GM12878 (cell line): Measurements from ENCODE around the gene DNAH5. TPM values are rescaled to one million over a fixed set of nuclear protein-coding genes. Genes with fewer than 3 reads are reported as not detected.

Source experiments
- ATAC-seq: fragments of 200-7000 bp; cut with Tn5 transposase; 3 replicates; pipeline ENCODE4 v1.9.1; 2020; ENCODE audit warnings: mild to moderate bottlenecking, moderate library complexity
- BruUV-seq: library from RNA; stranded (reverse); fragments of 400-500 nt; replicated peaks from 2 replicates; lab custom pipeline; 2021; lab: Mats Ljungman, UMichigan
- CTCF ChIA-PET: fragments of 300-600 bp; sonication (Branson Sonifier 250); formaldehyde crosslinking; extraction: SDS; loops from one replicate; lab custom pipeline; 2021; ENCODE audit warnings: inconsistent platforms; lab: Yijun Ruan, JAX
- POLR2A ChIA-PET: fragments of 350-600 bp; formaldehyde crosslinking; extraction: SDS; loops from one replicate; lab custom pipeline; 2021; ENCODE audit warnings: inconsistent platforms; lab: Charles Lee
- RAD21 ChIA-PET: fragments of 300-600 bp; sonication (Branson Sonifier 250); formaldehyde crosslinking; loops from one replicate; lab custom pipeline; 2023; ENCODE audit warnings: antibody characterized with exemption; ENCODE audit not compliant: unreplicated experiment; lab: Charles Lee
- SMC1A ChIA-PET: fragments of 300-600 bp; sonication (Branson Sonifier 250); formaldehyde crosslinking; loops from one replicate; lab custom pipeline; 2023; ENCODE audit not compliant: unreplicated experiment, uncharacterized antibody; lab: Charles Lee
- DNase-seq: peaks from one replicate; pipeline ENCODE4 v3.0.0-alpha.2; 2011; ENCODE audit warnings: low read depth, low spot score
- FAIRE-seq: peaks from 3 replicates; lab custom pipeline; 2011; peaks lifted over from hg19 to GRCh38; lab: Jason Lieb, UNC
- H2AFZ ChIP-seq: 2 replicates; pipeline ENCODE4 v1.6.0; 2011; ENCODE audit warnings: low read depth, low read length, control low read depth; ENCODE audit not compliant: control insufficient read depth
- H3K27ac ChIP-seq: 2 replicates; pipeline ENCODE4 v1.5.1; 2011; ENCODE audit warnings: control low read depth; ENCODE audit not compliant: control insufficient read depth, insufficient read depth
- H3K27me3 ChIP-seq, 2 experiments: replicated peaks in 1 of 2; 2 replicates each; pipeline versions ENCODE4 v1.6.0 to v1.6.1; 2011; ENCODE audit warnings: low read length in 1 of 2; ENCODE audit not compliant: control insufficient read depth in 2 of 2, insufficient read depth in 2 of 2
- H3K36me3 ChIP-seq, 2 experiments: 2 replicates each; pipeline ENCODE4 v1.5.1; 2011; ENCODE audit warnings: low read length in 1 of 2; ENCODE audit not compliant: control insufficient read depth in 2 of 2, insufficient read depth in 2 of 2
- H3K4me1 ChIP-seq: 2 replicates; pipeline ENCODE4 v1.6.1; 2011; ENCODE audit warnings: mild to moderate bottlenecking, low read length, moderate library complexity, mixed read lengths; ENCODE audit not compliant: control insufficient read depth, insufficient read depth
- H3K4me2 ChIP-seq: 2 replicates; pipeline ENCODE4 v1.6.0; 2011; ENCODE audit warnings: control low read depth; ENCODE audit not compliant: control insufficient read depth, insufficient read depth
- H3K4me3 ChIP-seq: fragments of 200-600 bp; sonication (generic); 2 replicates; pipeline ENCODE4 v1.5.1; 2016
- H3K79me2 ChIP-seq: 2 replicates; pipeline ENCODE4 v1.6.0; 2011; ENCODE audit warnings: low read length; ENCODE audit not compliant: control insufficient read depth, insufficient read depth
- H3K9ac ChIP-seq: 2 replicates; pipeline ENCODE4 v1.8.0; 2011; ENCODE audit warnings: low read length, control low read depth, mixed read lengths; ENCODE audit not compliant: control insufficient read depth, insufficient read depth
- H3K9me3 ChIP-seq: replicated peaks from 3 replicates; pipeline ENCODE4 v1.5.1; 2011; ENCODE audit warnings: mild to moderate bottlenecking, low read length; ENCODE audit not compliant: control insufficient read depth, insufficient read depth
- H4K20me1 ChIP-seq: 2 replicates; pipeline ENCODE4 v1.6.0; 2011; ENCODE audit not compliant: control insufficient read depth, insufficient read depth
- BCL11A ChIP-seq: IDR thresholded peaks from 2 replicates; pipeline ENCODE4 v1.6.1; 2011; ENCODE audit warnings: low read depth, low read length
- CBX5 ChIP-seq: sonication (generic); IDR thresholded peaks from 2 replicates; pipeline ENCODE4 v1.6.1; 2016; ENCODE audit warnings: low read depth, moderate library complexity, mild to moderate bottlenecking, inconsistent platforms
- CREB1 ChIP-seq: IDR thresholded peaks from 2 replicates; pipeline ENCODE4 v1.6.1; 2012; ENCODE audit warnings: low read depth, mild to moderate bottlenecking, inconsistent platforms
- IKZF2 ChIP-seq, 2 experiments: fragments of 450-650 bp; IDR thresholded peaks; 2 replicates each; pipeline ENCODE4 v1.6.1; 2017; ENCODE audit warnings: mild to moderate bottlenecking in 2 of 2, moderate library complexity in 2 of 2
- NFIC ChIP-seq: IDR thresholded peaks from 2 replicates; pipeline ENCODE4 v1.6.1; 2012; ENCODE audit warnings: low read depth, mild to moderate bottlenecking, inconsistent platforms, low read length, moderate library complexity
- NR2C1 ChIP-seq: fragments of 450-650 bp; IDR thresholded peaks from 2 replicates; pipeline ENCODE4 v1.6.1; 2017; ENCODE audit warnings: antibody characterized with exemption, mild to moderate bottlenecking, moderate library complexity
- NR2F1 ChIP-seq: fragments of 450-650 bp; conservative IDR thresholded peaks from 2 replicates; pipeline ENCODE4 v1.6.1; 2017; ENCODE audit warnings: mild to moderate bottlenecking
- PRDM15 ChIP-seq: fragments of 450-650 bp; formaldehyde crosslinking; IDR thresholded peaks from 2 replicates; pipeline ENCODE4 v1.4.0; 2020; ENCODE audit warnings: mild to moderate bottlenecking, moderate library complexity
- REST ChIP-seq: IDR thresholded peaks from 2 replicates; pipeline ENCODE4 v1.6.1; 2012; ENCODE audit warnings: mild to moderate bottlenecking, low read depth, low read length
- SMAD1 ChIP-seq: fragments of 450-650 bp; IDR thresholded peaks from 2 replicates; pipeline ENCODE4 v1.6.1; 2018; ENCODE audit warnings: mild to moderate bottlenecking, low read depth; ENCODE audit not compliant: partially characterized antibody
- SREBF1 ChIP-seq: IDR thresholded peaks from 2 replicates; pipeline ENCODE4 v1.6.1; 2012; ENCODE audit warnings: mild to moderate bottlenecking, low read length
- WGBS: methylation state at CpG from one replicate; pipeline ENCODE4 v1.1.6; 2016; ENCODE audit warnings: low lambda C conversion rate; ENCODE audit not compliant: insufficient replicate concordance, insufficient coverage; ENCODE audit errors: missing lambda C conversion rate; 5-methylcytosine and 5-hydroxymethylcytosine counted together
- in situ Hi-C: fragments of 300-500 bp; cut with MboI; formaldehyde crosslinking; loops from 9 replicates; pipeline ENCODE4 v1.14.3; 2018; ENCODE audit warnings: mixed read lengths
- intact Hi-C: fragments of 100-400 bp; cut with micrococcal nuclease; formaldehyde crosslinking; loops from one replicate; pipeline ENCODE4 v1.14.2; 2022; ENCODE audit not compliant: unreplicated experiment
- polyA plus RNA-seq, 11 experiments: library from polyadenylated mRNA; depleted of rRNA in 4 of 11; unstranded in 6 of 11; stranded (reverse) in 5 of 11; fragments of >200 nt; fragmentation: Nextera tagmentation in 4 of 11; fragmentation: Illumina TruSeq in 1 of 11; extraction: Ambion mirVana in 4 of 11; extraction: Trizol in 1 of 11; gene quantifications; 1 replicate in 1 of 11; 2 replicates in 10 of 11; pipeline versions ENCODE4 v1.2.1 to v1.2.3, GENCODE V29; 2011 to 2016; ENCODE audit warnings: inconsistent platforms in 2 of 11, missing spikeins in 2 of 11, low read depth in 1 of 11
- total RNA-seq, 4 experiments: library from RNA; depleted of rRNA in 3 of 4; stranded (reverse); fragments of >200 nt in 3 of 4; fragmentation: Illumina TruSeq in 1 of 4; extraction: Trizol in 1 of 4; gene quantifications; 2 replicates each; pipeline versions ENCODE4 v1.2.1 to v1.2.3, GENCODE V29; 2013 to 2021

Gene DNAH5
- total and polyA plus RNA-seq, 10 of the 15 experiments (the other 5 are each of a cell fraction or from before 2014, with no cell fraction given) = under 0.01 to 0.30 (median 0.07) TPM; not detected in 7

GRCh38 chr5:13676531-13676930 is 268.0 kb downstream of the DNAH5 start:
- ChIA-PET SMC1A (no interaction called here), CTCF (no interaction called here), RAD21 (no interaction called here), POLR2A (no interaction called here)
- H3K4me1 ChIP-seq = no peaks in the 10 kb centered on the region
- DNase-seq (no peak), ATAC-seq (no peak), FAIRE-seq (no peak)
- no peaks in the 10 kb centered on the region for H4K20me1 ChIP-seq
- no peak overlapping the region for H2AFZ ChIP-seq
- in situ Hi-C loops (no loop called here), intact Hi-C loops (no loop called here)
- no TSS peak for BruUV-seq
- H3K36me3 ChIP-seq = no peaks in the 10 kb centered on the region
- no peak overlapping the region for H3K27ac ChIP-seq
- no peak overlapping the region for H3K9ac ChIP-seq
- no peaks in the 10 kb centered on the region for H3K27me3 ChIP-seq
- 8% methylated on average over 4 of the region's 4 CpGs for WGBS
- no peaks in the 10 kb centered on the region for H3K79me2 ChIP-seq
- H3K4me3 ChIP-seq = no peak overlapping the region
- no peaks in the 10 kb centered on the region for H3K9me3 ChIP-seq
- no peak overlapping the region for H3K4me2 ChIP-seq
- no peak for TF ChIP-seq PRDM15 (CRISPR knock-in tag)
- TF ChIP-seq SMAD1 = no peak
- TF ChIP-seq SREBF1 = no peak
- no peak for TF ChIP-seq CBX5
- TF ChIP-seq IKZF2 (IDR thresholded peaks at IDR 0.05) = no peak
- TF ChIP-seq NFIC = no peak
- no peak for TF ChIP-seq NR2C1
- no peak for TF ChIP-seq REST
- no peak for TF ChIP-seq BCL11A
- TF ChIP-seq CREB1 = no peak
- no peak for TF ChIP-seq NR2F1
